Prostate gland (tissue), 2 donors: ENCODE data around the gene ERC2. TPM values are rescaled to one million over a fixed set of nuclear protein-coding genes. Genes with fewer than 3 reads are reported as not detected.

Experiments used
- DNase-seq: peaks from one replicate; pipeline ENCODE4 v3.0.0-alpha.2; 2019; ENCODE audit warnings: low spot score
- H3K27ac ChIP-seq, 2 donors: fragments of 200-600 bp; sonication (generic); 2 replicates each; pipeline ENCODE4 v1.5.1; 2017 to 2019
- H3K27me3 ChIP-seq: fragments of 200-600 bp; sonication (generic); replicated peaks from 2 replicates; pipeline ENCODE4 v1.5.1; 2019; ENCODE audit not compliant: insufficient read depth
- H3K36me3 ChIP-seq, 2 donors: fragments of 200-600 bp; sonication (generic); 1 replicate in 1 of 2; 2 replicates in 1 of 2; pipeline versions ENCODE4 v1.5.1 to v1.8.1; 2017 to 2019
- H3K4me1 ChIP-seq: fragments of 200-600 bp; sonication (generic); replicated peaks from 2 replicates; pipeline ENCODE4 v1.5.1; 2019
- H3K4me3 ChIP-seq, 2 donors: fragments of 200-600 bp; sonication (generic); 2 replicates each; pipeline ENCODE4 v1.5.1; 2017 to 2019
- H3K9me3 ChIP-seq: fragments of 200-600 bp; sonication (generic); 2 replicates; pipeline ENCODE4 v1.5.1; 2017
- POLR2A ChIP-seq: fragments of 450-650 bp; IDR thresholded peaks from one replicate; pipeline ENCODE4 v1.6.1; 2016; ENCODE audit warnings: antibody characterized with exemption, mild to moderate bottlenecking
- POLR2AphosphoS5 ChIP-seq: sonication (generic); formaldehyde crosslinking; IDR thresholded peaks from one replicate; pipeline ENCODE4 v1.6.1; 2017; ENCODE audit warnings: antibody characterized with exemption
- WGBS: methylation state at CpG from one replicate; pipeline ENCODE4 v1.1.5; 2018; 5-methylcytosine and 5-hydroxymethylcytosine counted together
- intact Hi-C: fragments of 100-400 bp; cut with DNase I; formaldehyde crosslinking; loops from one replicate; pipeline ENCODE4 v1.14.2; 2022
- total RNA-seq, 2 donors: library from RNA; depleted of rRNA; stranded (reverse); fragments of >200 nt; gene quantifications; one replicate each; pipeline ENCODE4 v1.1.0, GENCODE V29; 2016
- TF ChIP-seq, protein P1 (sequence below), 4 experiments: fragments of 200-600 bp in 2 of 4; fragments of 450-650 bp in 2 of 4; sonication (generic) in 2 of 4; IDR thresholded peaks; 1 replicate in 3 of 4; 2 replicates in 1 of 4; pipeline ENCODE4 v1.5.1; 2016 to 2019; ENCODE audit warnings: antibody characterized with exemption in 4 of 4, mild to moderate bottlenecking in 2 of 4, moderate library complexity in 2 of 4

The ERC2 gene
- total RNA-seq, 2 donors from 2014 or later: 1.0 to 2.7 TPM

DNA sequence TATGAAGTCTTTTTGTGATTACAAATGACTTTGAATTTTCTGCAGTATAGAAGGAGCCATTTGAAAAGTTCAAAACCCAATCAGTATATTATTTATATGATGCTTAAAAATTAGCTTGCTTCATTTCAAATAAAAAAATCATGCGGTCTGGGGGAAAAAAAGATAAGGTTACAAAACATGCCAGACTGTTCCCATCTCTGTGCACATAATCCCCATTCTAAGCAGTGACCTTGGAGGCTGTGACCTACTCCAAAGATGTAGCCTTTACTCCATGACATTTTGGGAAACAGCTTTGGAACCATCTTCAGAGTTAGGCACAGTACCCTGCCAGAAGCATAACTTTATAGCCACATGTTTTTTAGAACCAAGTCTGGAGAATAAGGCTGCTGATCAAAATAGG is 533.5 kb downstream of the ERC2 start:
- no peaks in the 10 kb centered on the region for H3K9me3 ChIP-seq
- no peaks in the 10 kb centered on the region for H3K36me3 ChIP-seq
- TF ChIP-seq POLR2A (no peak), POLR2AphosphoS5 (no peak)
- TF ChIP-seq, protein P1, sequence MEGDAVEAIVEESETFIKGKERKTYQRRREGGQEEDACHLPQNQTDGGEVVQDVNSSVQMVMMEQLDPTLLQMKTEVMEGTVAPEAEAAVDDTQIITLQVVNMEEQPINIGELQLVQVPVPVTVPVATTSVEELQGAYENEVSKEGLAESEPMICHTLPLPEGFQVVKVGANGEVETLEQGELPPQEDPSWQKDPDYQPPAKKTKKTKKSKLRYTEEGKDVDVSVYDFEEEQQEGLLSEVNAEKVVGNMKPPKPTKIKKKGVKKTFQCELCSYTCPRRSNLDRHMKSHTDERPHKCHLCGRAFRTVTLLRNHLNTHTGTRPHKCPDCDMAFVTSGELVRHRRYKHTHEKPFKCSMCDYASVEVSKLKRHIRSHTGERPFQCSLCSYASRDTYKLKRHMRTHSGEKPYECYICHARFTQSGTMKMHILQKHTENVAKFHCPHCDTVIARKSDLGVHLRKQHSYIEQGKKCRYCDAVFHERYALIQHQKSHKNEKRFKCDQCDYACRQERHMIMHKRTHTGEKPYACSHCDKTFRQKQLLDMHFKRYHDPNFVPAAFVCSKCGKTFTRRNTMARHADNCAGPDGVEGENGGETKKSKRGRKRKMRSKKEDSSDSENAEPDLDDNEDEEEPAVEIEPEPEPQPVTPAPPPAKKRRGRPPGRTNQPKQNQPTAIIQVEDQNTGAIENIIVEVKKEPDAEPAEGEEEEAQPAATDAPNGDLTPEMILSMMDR (IDR thresholded peaks at IDR 0.05): no peak
- intact Hi-C loops: no loop called here
- H3K4me3 ChIP-seq: no peak overlapping the region
- no peak for DNase-seq
- no peak overlapping the region for H3K27ac ChIP-seq
- H3K4me1 ChIP-seq: no peaks in the 10 kb centered on the region
- no peaks in the 10 kb centered on the region for H3K27me3 ChIP-seq
- 88% methylated on average over 1 of the region's 1 CpG for WGBS

DNA sequence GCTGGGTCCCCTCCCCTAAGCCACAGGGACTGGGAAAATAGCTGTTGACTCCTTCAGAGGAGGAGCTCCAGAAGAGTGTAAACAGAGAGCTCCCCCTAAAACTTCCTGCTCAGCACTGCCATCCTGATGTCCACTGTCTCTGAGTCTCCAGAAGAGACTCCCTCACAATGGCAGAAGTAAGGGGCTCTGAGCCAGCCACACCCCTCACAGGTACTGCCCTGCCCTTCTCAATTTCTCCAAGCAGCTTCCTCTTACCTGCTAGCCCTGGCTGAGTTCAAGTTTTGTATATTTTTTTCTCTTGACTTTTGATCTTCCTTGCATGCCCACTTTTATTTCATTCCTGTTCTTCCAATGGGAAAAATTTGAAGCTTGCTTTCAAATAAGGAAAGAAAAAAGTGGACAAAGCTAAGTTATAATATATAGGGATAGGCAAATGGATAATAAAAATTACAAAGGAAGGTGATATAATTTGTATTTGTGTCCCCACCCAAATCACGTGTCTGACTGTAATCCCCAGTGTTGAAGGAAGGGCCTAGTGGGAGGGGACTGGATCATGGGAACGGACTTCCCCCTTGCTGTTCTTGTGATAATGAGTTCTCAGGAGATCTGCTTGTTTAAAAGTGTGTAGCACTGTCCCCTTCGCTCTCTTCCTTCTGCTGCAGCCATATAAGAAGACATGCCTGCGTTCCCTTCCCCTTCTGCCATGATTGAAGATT is 539.0 kb downstream of the ERC2 start:
- Histone ChIP-seq H3K36me3 (no peaks in the 10 kb centered on the region), H3K27me3 (no peaks in the 10 kb centered on the region), H3K4me3 (no peak overlapping the region), H3K4me1 (no peaks in the 10 kb centered on the region), H3K27ac (no peak overlapping the region), H3K9me3 (no peaks in the 10 kb centered on the region)
- 95% methylated on average over 4 of the region's 4 CpGs for WGBS
- no peak for TF ChIP-seq POLR2AphosphoS5
- TF ChIP-seq POLR2A: no peak
- TF ChIP-seq, protein P1 (IDR thresholded peaks at IDR 0.05): no peak
- no peak for DNase-seq
- intact Hi-C loops: no loop called here

DNA sequence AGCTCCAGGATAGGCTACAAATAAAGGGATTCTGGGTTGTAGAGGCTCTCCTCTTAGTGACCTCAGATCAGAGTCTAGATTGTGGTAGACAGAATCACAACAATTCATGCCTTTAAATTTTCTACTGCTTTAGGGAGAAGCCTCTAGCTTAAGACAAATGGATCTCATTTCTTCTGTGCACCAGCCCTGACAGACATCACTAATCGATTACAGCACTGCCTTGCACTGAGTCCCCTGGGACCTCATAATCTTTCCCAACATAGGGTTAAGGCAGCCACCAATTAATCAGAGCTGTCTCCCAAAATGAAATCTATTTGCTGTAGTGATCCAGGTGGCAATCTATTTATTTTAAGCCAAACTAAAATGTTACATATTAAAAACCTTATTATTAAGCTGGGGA is 544.6 kb downstream of the ERC2 start:
- no peaks in the 10 kb centered on the region for H3K4me1 ChIP-seq
- H3K36me3 ChIP-seq: no peaks in the 10 kb centered on the region
- WGBS: 91% methylated on average over 1 of the region's 1 CpG
- H3K27ac ChIP-seq: no peak overlapping the region
- H3K9me3 ChIP-seq: no peaks in the 10 kb centered on the region
- DNase-seq: no peak
- H3K27me3 ChIP-seq: no peaks in the 10 kb centered on the region
- TF ChIP-seq POLR2AphosphoS5 (no peak), POLR2A (no peak)
- intact Hi-C loops: no loop called here
- H3K4me3 ChIP-seq: no peak overlapping the region

DNA sequence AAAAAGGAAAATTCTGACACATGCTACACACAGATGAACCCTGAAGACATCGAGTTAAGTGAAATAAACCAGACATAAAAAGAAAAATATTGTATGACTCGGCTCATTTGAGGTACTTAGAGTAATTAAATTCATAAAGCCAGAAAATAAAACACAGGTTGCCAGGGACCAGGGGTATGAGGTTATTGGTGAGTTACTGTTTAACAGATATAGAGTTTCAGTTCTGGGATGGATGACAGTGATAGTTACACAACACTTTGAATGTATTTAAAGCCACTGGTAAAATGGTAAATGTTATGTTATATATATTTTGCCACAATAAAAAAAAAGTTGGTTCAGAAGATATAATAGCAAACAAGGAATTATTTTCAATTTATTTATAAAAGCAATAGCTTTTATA is 545.1 kb downstream of the ERC2 start:
- 53% methylated on average over 2 of the region's 2 CpGs for WGBS
- TF ChIP-seq POLR2AphosphoS5 (no peak), POLR2A (no peak)
- TF ChIP-seq, protein P1 (IDR thresholded peaks at IDR 0.05): no peak
- no peak overlapping the region for H3K4me3 ChIP-seq
- H3K27me3 ChIP-seq: no peaks in the 10 kb centered on the region
- H3K4me1 ChIP-seq: no peaks in the 10 kb centered on the region
- H3K36me3 ChIP-seq: no peaks in the 10 kb centered on the region
- intact Hi-C loops: no loop called here
- no peak overlapping the region for H3K27ac ChIP-seq
- H3K9me3 ChIP-seq: no peaks in the 10 kb centered on the region
- DNase-seq: no peak

DNA sequence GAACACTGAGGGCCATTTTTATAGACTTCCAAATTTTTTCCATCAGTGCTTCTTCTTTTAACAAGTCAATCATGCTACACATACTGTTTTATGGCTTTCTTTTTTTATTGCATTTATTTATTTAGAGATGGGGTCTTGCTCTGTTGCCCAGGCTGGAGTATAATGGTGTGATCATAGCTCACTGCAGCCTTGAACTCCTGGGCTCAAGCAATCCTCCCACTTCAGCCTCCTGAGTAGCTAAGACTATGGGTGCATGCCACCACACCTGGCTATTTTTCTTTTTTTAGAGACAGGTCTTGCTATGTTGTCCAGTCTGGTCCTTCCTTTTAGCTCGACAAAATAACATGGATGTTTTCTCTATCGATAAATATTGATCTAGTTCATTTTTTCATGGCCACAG is 555.4 kb downstream of the ERC2 start:
- WGBS: 98% methylated on average over 2 of the region's 2 CpGs
- Histone ChIP-seq H3K9me3 (no peaks in the 10 kb centered on the region), H3K4me1 (no peaks in the 10 kb centered on the region), H3K4me3 (no peak overlapping the region), H3K27me3 (no peaks in the 10 kb centered on the region), H3K27ac (no peak overlapping the region), H3K36me3 (no peaks in the 10 kb centered on the region)
- TF ChIP-seq POLR2A (no peak), POLR2AphosphoS5 (no peak)
- TF ChIP-seq, protein P1 (IDR thresholded peaks at IDR 0.05): no peak
- DNase-seq: no peak
- intact Hi-C loops: no loop called here
